RCC 7860 (cell line): ENCODE measurements around the gene SLC35F6.

Source experiments
- DNase-seq: peaks from one replicate; pipeline ENCODE4 v3.0.0-alpha.2; 2015; ENCODE audit warnings: low spot score
- FAIRE-seq: peaks from 2 replicates; lab custom pipeline; 2012; peaks lifted over from hg19 to GRCh38; lab: Jason Lieb, UNC

Gene SLC35F6, protein sequence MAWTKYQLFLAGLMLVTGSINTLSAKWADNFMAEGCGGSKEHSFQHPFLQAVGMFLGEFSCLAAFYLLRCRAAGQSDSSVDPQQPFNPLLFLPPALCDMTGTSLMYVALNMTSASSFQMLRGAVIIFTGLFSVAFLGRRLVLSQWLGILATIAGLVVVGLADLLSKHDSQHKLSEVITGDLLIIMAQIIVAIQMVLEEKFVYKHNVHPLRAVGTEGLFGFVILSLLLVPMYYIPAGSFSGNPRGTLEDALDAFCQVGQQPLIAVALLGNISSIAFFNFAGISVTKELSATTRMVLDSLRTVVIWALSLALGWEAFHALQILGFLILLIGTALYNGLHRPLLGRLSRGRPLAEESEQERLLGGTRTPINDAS

DNA sequence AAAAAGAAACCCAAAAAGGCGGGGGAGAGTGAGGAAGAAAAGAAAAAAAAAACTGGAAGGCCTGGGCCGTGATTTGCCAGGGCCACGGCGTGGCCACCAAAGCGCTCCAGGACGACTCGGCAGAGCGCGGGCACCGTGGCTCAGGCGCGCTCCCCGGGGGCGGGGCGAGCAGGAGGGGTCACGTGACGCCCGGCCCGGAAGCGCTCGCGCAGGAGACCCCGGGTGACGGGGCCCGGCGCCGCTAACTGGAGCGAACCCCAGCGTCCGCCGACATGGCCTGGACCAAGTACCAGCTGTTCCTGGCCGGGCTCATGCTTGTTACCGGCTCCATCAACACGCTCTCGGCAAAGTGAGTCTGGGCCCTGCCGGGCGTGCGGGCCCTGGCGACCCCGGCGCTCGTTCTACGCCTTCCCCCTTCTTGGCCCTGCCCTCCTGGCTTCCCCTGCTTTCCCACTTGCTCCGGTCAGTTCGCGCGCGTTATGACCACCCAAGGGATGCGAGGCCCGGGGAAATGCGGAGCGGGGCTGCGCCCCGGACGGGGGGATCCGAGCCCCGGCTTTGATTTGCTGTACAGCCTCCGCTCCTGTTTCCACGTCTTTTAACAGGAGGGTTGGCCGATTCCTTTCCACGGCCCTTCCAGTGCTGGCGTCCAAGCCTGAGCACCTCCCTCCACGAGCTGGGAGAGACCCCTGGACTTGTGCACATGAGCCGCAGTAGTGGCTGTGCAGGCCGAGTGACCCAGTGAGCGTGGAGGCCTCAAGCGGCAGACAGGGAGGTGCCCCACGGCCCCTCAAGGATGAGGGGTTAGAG lies at the start of gene SLC35F6:
Gene SLC35F6 (plus strand): TSS at position 207 of the 810 bp plus-strand sequence. CDS start 66 bp downstream, at position 273.
- FAIRE-seq = no peak

DNA sequence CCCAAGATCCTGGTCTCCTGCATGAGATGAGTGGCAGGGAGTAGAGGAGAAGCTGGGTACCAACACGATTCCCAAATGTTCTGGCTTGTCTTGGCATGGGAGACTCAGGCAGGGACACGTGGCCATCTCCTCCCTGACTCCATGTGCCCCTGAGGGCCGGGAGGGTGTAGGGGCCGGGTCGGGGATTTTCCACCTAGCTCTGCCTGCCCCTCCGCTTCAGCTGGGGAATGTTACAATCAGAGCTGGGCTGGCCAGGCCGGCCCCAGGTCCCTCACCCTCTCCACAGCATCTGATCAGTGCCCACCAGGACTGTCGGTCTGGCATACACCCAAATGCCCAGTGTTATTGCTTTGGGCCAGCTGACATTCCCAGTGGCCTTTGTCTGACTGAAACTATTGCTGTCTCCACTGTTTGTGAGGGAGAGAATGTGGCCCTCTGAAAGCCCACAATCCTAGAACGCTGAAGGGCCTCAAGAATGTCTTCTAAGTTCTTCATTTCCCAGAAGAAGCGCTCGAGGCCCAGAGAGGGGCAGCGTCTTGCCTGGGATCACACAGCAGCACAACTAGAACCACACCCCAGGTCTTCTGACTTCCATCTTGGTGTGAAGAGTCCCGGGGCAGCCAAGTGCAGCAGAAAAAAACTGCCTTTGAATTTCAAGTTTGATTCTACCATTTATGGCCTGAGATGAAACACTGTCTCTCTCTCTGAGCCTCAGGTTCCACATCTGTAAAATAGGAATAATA lies 48.4 kb upstream of the SLC35F6 start:
- DNase-seq = no peak
- FAIRE-seq = no peak

More for the DNA sequence above, at the start of gene SLC35F6:
- peak; percentile 58 for DNase-seq

DNA sequence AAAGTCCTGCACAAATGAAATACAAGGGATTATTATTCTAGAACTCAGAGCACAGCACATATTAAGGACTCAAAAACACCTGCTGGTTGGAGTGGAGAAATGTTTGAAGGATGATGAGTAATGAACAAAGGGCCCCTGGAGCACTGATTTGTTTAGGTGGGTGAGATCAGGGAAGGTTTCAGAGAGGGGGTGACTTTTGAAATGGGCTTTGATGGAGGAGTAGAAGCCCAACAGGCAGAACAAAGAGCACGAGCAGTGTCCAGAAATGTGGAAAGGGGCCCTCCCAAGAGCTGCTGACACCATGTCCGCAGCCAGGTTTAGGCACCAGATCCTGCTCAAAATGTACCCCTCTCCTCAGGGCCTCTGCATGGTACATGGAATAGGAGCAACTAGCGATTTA lies 47.7 kb upstream of the SLC35F6 start:
- no peak for FAIRE-seq
- no peak for DNase-seq

DNA sequence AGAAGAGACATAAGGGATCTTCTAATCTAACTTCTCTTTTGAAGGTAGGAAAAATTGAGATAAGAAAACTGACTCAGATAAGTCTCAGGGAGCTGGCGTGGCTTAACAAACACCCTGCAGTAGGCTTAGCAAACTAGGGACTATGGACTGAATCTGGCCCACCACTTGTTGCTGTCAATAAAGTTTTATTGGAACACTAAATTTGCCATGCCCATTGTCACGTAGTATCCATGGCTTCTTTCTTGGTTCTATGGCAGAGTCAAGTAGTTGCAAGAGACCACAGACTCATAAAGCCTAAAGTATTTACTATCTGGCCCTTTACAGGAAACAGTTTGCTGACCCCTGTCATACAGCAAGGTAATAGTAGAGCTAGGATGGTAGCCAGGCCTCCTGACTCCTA lies 47.3 kb upstream of the SLC35F6 start:
- DNase-seq (no peak), FAIRE-seq (no peak)

DNA sequence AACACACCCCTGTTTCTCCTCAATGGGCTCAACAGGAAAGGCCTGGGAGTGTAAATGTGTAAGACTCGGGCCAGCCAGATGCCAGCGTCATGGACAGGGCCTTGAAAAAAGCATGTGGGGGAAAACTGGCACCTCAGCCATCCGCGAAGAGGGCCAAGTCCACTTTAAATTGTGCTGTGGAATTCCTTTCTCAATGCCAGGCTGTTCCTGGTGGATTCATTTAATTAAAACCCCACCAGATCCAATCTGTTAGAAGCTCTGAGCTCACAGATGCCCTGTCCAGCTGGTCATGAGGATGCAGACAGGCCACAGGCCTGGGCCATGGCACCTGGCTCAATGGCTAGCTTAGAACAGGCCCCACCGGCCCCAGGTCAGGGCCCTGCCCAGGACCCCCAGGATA lies 46.7 kb upstream of the SLC35F6 start:
- FAIRE-seq (no peak), DNase-seq (no peak)

DNA sequence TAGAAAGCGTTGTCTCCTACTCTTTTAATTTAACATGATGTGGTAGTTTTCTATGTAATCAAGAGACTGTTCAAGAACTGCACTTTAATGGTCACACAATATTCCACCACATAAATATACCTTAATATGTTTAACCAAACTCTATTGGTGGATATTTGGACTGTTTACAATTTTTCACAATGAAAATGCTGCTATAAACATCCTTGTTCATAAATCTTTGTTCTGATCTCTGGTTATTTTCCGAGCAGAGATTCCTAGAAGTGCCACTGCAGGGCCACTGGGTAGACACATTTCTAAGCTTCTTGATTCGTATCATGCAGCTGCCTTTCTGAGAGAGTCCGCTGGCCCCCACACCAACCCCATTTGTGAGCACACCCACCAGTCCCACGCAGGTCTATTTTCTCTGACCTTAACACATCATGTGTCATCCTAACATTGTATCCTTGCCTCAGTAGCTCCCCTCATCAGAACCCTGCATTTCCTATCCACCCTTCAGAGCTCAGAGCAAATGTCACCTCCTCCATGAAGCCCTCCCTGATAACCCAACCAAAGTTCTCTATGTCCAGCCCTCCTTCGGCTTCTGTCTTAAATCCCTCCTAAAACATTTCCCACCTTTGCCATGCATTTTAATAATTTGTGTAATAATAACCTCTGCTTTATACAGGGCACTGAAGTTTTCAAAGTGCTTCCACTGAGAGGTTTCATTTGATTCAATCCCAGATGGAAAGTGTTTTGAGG lies 45.0 kb upstream of the SLC35F6 start:
- no peak for FAIRE-seq

DNA sequence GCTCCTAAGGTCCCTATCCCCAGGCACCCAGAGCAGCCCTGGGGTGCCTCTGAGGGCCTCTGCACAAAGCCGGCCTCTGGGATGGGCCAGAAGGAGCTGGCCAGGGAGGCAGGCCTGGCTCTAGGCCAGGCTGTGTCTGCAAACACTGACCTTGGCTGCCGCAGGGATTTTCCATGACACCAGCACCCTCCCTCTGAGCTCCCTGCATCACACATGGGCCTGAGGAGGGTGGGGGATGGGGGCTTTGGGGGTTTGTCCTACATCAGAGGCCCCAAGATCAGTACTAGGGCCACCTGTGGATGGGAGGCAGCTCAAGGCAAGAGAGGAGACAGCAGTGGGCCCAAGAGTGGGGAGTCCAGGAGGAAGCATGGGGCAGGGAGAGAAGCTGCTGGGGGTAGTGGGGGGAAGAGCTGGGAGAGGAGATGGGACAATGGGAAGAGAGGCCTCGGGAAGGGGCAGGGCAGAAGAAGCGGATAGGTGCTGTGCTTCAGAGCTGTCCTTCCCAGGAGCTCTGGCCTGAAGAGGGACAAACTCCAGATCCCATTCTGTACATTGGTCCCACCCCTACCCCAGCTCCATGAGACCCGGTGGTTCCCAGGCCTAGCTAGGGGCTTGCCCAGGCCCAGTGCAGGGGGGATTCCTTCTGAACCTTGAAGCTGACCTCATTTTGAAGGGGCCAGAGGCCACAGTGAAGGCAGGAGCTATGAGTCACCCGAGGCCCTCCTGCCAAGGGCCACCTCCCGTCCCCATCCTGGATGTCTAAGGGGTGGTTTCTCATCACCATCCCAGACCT lies 43.6 kb upstream of the SLC35F6 start:
- no peak for FAIRE-seq

More for the DNA sequence above, 45.0 kb upstream of the SLC35F6 start:
- no peak for DNase-seq

DNA sequence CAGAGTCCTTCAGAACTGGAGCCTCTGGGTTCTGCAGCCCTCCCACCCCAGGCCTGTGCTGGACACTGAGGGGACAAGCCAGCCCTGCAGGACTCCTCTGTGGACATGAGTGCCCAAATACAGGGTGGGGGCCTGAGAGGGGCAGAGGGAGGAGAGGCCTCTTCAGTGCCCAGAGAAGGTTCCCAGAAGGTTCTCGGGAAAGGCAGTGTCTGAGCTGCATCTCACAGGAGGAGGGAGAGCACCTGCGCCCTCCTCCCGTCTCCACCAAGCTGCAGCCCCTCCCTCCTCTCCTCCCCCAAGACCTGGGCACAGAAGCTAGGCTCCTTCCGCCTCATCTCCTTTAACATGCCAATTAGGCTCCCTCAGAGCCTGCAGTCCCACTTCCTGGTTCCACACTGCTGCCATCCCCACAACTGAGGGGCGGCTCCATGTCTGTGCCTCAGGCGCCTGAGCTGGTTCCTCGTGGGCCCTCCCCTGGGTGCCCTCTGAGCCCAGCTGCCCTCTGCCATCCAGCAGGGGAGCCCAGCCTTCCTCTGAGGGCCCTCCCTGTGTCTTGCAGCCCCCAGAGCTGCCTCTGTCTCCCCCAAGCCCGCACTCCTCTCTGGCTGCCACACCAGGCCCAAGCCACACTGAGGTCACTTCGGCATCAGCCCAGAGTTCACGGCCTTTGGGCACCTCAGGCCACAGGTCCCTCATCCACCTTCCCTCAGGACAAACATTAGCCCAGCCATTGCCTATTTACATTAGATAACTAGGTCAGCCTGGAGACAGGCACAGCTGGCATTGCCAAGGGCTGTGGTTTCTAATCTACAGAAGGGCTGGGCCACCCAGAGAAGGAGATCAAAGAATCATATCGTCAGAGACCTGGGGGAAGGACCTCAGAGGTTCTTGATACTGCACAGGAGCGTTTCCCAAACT lies 42.7 kb upstream of the SLC35F6 start:
- DNase-seq (peak; percentile 76), FAIRE-seq (peak; percentile 77)

More for the DNA sequence above, 43.6 kb upstream of the SLC35F6 start:
- DNase-seq = peak; percentile 79

DNA sequence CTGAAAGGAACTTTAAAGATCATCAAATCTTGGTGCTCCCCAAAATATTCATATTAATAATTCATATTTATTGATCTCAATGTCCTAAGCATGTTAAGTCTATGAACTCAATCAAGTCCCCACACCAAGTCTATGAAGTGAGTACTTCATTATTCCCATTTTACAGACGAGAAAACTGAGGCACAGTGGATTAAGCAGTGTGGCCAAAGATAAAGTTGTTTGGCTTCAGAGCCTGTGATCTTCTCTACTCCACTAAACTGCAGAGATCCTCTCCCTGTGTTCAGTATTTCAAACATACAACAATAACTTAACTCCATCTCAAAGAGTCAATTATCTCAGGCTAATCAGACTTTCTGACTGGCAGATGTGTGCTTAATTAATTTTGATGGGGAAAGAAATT lies 41.8 kb upstream of the SLC35F6 start:
- FAIRE-seq (no peak), DNase-seq (no peak)

DNA sequence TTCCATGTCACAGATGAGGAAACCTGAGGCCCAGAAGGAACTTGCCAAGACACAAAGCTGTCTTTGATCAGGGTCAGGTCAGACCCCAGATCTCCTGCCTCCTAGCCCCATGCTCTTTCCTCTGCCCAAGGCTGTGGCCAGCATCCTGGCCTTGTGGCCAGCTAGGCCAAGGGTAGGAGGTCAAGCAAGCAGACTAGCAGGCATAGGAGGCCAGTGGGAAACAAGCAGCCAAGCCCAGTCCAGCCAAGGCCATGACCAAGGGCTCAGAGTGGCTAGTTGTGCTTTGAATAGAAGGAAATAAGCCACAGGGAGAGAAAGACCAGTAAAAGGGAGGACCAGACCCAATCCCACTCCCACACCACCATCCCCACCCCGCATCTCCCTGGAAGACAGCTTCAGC lies 41.2 kb upstream of the SLC35F6 start:
- FAIRE-seq (no peak), DNase-seq (no peak)

DNA sequence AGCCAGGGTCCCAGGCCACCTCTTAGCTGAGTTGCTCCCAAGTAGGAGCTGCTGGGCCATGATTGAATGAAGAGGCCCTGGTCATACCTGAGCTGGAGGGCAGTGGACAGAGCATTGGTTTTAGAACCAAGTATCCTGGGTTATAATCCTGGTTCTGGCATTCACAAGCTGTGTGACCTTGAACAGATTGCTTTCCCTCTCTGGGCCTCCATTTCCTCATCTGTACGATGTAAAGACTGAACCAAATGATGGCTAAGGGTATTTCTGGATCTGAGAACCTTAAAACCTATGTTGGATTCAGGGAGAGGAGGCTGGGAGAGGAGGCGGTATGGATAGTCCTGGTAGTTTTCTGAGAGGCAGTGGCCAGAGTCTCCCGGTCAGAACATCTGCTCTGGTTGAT lies 40.6 kb upstream of the SLC35F6 start:
- DNase-seq = no peak
- no peak for FAIRE-seq

DNA sequence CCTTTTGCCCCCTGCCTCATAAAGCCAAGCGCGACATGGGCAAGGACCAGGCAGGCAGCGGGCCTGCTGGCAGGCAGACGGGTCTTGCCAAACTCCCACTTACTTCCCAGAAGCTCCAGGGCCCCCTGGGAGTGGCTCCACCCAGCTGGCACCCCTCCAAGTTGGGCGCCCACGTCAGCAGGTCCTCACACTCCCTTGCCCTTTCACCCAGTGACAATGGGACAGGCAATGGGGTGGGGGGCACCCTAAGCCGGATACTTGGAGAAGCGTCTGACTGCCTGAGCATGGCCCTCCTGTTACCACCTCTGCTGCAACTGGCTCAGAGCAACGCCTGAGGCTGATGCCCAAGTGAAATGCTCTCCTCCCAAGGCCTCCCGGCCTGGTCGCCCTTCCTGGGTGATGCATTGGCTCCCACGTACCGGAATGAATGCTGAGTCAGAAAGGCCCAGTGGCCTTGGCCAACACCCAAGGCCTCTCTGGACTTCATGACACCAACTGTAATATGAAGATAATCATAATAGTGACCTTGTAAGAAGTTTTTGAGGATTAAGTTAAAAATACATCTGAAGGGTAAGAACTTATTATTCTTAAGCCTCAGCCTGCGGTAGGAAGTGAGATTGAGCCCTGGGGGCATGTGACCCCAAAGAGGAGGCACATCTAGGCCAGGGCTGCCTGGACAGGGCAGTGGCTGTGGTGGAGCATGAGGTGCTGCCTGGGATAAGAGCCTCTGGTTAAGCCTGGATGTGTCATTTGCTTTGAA lies 39.9 kb upstream of the SLC35F6 start:
- FAIRE-seq (peak; percentile 88), DNase-seq (peak; percentile 90)

DNA sequence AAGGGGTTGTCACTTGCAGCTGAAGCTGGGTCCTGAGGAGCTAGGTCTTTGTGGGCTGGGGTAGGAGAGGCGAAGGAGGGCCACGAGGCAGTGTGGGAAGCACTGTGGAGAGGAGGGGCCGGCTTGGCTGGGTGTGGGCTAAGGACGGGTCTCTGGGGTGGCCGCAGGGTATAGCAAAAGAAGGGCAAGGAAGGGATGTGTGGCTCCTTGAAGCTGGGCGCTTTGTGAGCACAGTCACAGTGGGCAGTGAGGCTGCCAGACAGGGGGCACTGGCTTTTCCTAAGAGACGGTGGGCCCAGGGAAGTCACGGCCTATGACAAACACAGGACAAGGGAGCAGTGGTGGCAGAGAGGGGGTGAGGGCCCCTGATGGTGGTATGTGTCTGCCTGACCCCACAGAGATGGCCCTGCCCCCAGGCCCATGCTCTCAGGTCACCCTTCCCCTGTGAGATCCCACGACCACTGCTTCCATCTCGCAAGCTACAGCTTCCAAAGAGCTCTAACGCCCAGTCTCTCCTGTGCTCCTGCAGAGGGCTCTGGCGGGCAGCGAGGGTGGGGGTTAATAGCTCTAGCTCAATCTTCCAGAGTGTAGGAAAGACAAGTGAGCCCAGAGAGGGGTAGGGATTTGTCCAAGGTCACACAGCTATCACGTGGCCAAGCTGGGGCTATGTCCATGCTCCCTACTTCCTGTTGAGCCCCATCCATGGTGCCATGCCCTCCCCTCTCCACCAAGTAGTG lies 39.1 kb upstream of the SLC35F6 start:
- no peak for DNase-seq
- no peak for FAIRE-seq

DNA sequence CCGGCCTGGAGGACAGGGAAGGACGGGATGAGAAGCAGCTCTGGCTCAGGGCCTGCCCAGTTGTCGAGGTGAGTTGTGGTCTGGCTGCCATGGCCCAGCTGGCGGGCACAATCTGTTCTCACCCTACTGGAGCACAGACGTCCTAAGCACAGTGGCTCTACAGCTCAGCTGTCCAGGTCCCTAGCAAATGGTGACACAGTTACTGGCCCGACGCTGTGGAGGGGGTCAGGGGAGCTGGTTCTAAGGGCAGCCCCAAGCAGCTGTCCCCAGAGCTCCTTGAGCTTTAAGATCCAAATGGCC lies 38.6 kb upstream of the SLC35F6 start:
- no peak for DNase-seq
- no peak for FAIRE-seq

DNA sequence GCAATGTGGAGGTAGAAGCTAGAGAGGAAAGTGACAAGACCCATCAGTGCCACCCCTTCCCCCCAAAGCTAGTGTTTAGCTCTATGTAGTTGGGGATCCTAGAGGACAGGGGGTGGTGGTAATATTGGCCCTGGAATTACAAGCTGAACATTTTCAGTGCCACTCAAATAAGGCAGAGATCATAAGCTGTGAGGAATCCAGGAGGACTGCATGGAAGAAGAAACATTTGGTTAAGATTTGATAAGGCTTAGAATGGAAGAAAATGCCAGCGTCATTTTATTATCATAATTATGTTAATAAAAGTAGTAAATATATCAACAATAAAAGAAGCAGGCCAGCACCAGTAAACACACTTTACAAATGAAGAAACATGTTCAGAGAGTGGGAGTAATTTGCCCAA lies 37.9 kb upstream of the SLC35F6 start:
- FAIRE-seq = no peak

DNA sequence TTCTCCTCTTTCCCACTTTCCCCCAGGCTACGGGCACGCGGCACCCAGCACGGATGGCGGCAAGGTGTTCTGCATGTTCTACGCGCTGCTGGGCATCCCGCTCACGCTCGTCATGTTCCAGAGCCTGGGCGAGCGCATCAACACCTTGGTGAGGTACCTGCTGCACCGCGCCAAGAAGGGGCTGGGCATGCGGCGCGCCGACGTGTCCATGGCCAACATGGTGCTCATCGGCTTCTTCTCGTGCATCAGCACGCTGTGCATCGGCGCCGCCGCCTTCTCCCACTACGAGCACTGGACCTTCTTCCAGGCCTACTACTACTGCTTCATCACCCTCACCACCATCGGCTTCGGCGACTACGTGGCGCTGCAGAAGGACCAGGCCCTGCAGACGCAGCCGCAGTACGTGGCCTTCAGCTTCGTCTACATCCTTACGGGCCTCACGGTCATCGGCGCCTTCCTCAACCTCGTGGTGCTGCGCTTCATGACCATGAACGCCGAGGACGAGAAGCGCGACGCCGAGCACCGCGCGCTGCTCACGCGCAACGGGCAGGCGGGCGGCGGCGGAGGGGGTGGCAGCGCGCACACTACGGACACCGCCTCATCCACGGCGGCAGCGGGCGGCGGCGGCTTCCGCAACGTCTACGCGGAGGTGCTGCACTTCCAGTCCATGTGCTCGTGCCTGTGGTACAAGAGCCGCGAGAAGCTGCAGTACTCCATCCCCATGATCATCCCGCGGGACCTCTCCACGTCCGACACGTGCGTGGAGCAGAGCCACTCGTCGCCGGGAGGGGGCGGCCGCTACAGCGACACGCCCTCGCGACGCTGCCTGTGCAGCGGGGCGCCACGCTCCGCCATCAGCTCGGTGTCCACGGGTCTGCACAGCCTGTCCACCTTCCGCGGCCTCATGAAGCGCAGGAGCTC lies 36.2 kb upstream of the SLC35F6 start:
- DNase-seq = no peak
- no peak for FAIRE-seq

More for the DNA sequence above, 37.9 kb upstream of the SLC35F6 start:
- DNase-seq = no peak
